ENCODE results near the gene CLDN9.

DNA sequence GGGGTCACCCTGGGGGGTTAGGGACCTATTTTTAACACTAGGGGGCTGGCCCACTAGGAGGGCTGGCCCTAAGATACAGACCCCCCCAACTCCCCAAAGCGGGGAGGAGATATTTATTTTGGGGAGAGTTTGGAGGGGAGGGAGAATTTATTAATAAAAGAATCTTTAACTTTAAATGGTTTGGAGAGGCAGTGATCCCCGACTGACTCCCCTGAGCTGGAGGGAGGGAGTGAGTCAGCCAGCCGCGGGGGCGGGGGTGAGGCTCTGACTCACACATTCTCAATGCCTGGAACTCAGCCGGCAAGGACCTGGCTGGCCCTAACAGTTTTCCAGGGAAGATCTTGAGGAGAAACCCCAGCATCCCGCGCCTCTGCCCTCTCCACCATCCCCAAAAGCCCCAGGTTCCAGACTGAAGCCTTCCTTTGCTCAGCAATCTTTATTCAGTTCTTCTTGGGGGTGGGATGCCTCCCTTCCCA, 9.5 kb downstream of the CLDN9 start:
- no peak for TF ChIP-seq CTCF (IDR thresholded peaks at IDR 0.05)
- TF ChIP-seq POLR2A (IDR thresholded peaks at IDR 0.05) = no peak
